ENCODE measurements around the gene PLCD1. TPM values are rescaled to one million over a fixed set of nuclear protein-coding genes. Genes with fewer than 3 reads are reported as not detected.

PLCD1 gene
- total and polyA plus RNA-seq, 5 donors from 2014 or later: 26.2 to 47.5 (median 29.7) TPM

DNA sequence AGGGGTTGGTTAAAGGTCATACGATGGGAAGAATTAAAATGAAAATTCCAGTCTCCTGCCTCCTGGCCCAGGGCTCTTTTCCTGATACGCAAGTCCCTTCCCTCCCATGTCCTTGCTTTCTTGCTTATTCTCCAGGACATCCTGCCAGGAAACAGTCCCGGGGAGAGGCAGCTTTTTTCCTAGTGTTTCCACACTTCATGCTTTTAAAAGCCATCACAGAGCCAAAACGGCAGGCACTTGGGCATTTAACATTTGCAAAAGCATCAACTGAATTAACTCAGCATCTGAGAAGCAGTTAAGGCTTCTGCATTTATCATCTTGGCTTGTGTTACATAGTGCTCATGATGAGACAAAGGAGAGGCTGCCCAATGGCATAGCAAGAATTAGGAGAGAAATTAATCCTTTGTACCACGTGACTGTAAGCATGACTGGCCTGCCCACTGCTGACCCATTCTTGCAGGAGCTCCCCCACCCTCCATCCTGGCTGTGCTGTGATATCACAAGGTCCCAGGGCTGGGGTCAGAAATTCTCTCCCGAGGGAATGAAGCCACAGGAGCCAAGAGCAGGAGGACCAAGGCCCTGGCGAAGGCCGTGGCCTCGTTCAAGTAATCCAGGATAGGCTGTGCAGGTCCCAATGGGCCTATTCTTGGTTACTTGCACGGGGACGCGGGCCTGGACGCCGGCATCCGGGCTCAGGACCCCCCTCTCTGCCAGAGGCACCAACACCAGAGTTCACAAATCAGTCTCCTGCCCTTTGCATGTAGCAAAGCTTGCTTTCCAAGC is 60.4 kb downstream of the PLCD1 start:
- Histone ChIP-seq H3K27ac (ENCODE audit: insufficient read depth, low read length, poor library complexity, severe bottlenecking) (no peak overlapping the region), H3K27me3 (ENCODE audit: control insufficient read depth, insufficient read depth, low read length) (no peaks in the 10 kb centered on the region), H3K36me3 (ENCODE audit: control insufficient read depth, insufficient read depth, low read length) (no peaks in the 10 kb centered on the region), H3K4me1 (ENCODE audit: control insufficient read depth, insufficient read depth, low read length, poor library complexity, severe bottlenecking) (no peaks in the 10 kb centered on the region), H3K4me3 (ENCODE audit: low read depth, low read length) (no peak overlapping the region), H3K9me3 (ENCODE audit: control insufficient read depth in 2 of 2, low read length in 2 of 2) (no peaks in the 10 kb centered on the region)
- Mint-ChIP-seq H3K27me3 (peaks cover 13% of the 10 kb centered on the region), H3K36me3 (no peaks in the 10 kb centered on the region), H3K9me3 (peaks cover 0 to 1% (median 0%) of the 10 kb centered on the region in 7 donors), H3K4me3 (no peak overlapping the region), H3K27ac (no peak overlapping the region), H3K4me1 (no peaks in the 10 kb centered on the region)
- DNase-seq: no peak
- no peak for ATAC-seq (ENCODE audit: low read depth in 2 of 2)

GRCh38 chr3:37968199-37968598 is 61.2 kb downstream of the PLCD1 start:
- Histone ChIP-seq H3K4me1 (ENCODE audit: control insufficient read depth, insufficient read depth, low read length, poor library complexity, severe bottlenecking) (no peaks in the 10 kb centered on the region), H3K36me3 (ENCODE audit: control insufficient read depth, insufficient read depth, low read length) (no peaks in the 10 kb centered on the region), H3K27me3 (ENCODE audit: control insufficient read depth, insufficient read depth, low read length) (no peaks in the 10 kb centered on the region), H3K9me3 (ENCODE audit: control insufficient read depth in 2 of 2, low read length in 2 of 2) (no peaks in the 10 kb centered on the region), H3K27ac (ENCODE audit: insufficient read depth, low read length, poor library complexity, severe bottlenecking) (no peak overlapping the region), H3K4me3 (ENCODE audit: low read depth, low read length) (no peak overlapping the region)
- Mint-ChIP-seq H3K4me1 (peaks cover 0 to 1% (median 0%) of the 10 kb centered on the region in 4 donors), H3K27ac (no peak overlapping the region), H3K4me3 (no peak overlapping the region), H3K36me3 (no peaks in the 10 kb centered on the region), H3K27me3 (peaks cover 13% of the 10 kb centered on the region), H3K9me3 (peaks cover 0 to 1% (median 0%) of the 10 kb centered on the region in 7 donors)
- DNase-seq: no peak
- ATAC-seq (ENCODE audit: low read depth in 2 of 2): no peak

GRCh38 chr3:37967260-37967881 is 62.1 kb downstream of the PLCD1 start:
- DNase-seq: peak; percentile 19 to 60 (median 38)
- no peak overlapping the region for H3K4me3 ChIP-seq (ENCODE audit: low read depth, low read length)
- Mint-ChIP-seq H3K4me1 (peaks cover 0 to 5% (median 0%) of the 10 kb centered on the region in 4 donors), H3K27me3 (peaks cover 13% of the 10 kb centered on the region), H3K9me3 (peaks cover 0 to 1% (median 0%) of the 10 kb centered on the region in 7 donors), H3K36me3 (no peaks in the 10 kb centered on the region), H3K4me3 (no peak overlapping the region), H3K27ac (no peak overlapping the region)
- H3K36me3 ChIP-seq (ENCODE audit: control insufficient read depth, insufficient read depth, low read length): no peaks in the 10 kb centered on the region
- H3K27ac ChIP-seq (ENCODE audit: insufficient read depth, low read length, poor library complexity, severe bottlenecking): no peak overlapping the region
- ATAC-seq (ENCODE audit: low read depth in 2 of 2): peak; percentile 53 to 54
- H3K9me3 ChIP-seq (ENCODE audit: control insufficient read depth in 2 of 2, low read length in 2 of 2): no peaks in the 10 kb centered on the region
- H3K4me1 ChIP-seq (ENCODE audit: control insufficient read depth, insufficient read depth, low read length, poor library complexity, severe bottlenecking): no peaks in the 10 kb centered on the region
- H3K27me3 ChIP-seq (ENCODE audit: control insufficient read depth, insufficient read depth, low read length): no peaks in the 10 kb centered on the region

GRCh38 chr3:37964716-37965115 is 64.7 kb downstream of the PLCD1 start:
- Histone ChIP-seq H3K9me3 (ENCODE audit: control insufficient read depth in 2 of 2, low read length in 2 of 2) (no peaks in the 10 kb centered on the region), H3K27me3 (ENCODE audit: control insufficient read depth, insufficient read depth, low read length) (no peaks in the 10 kb centered on the region), H3K4me3 (ENCODE audit: low read depth, low read length) (no peak overlapping the region), H3K27ac (ENCODE audit: insufficient read depth, low read length, poor library complexity, severe bottlenecking) (no peak overlapping the region), H3K36me3 (ENCODE audit: control insufficient read depth, insufficient read depth, low read length) (no peaks in the 10 kb centered on the region), H3K4me1 (ENCODE audit: control insufficient read depth, insufficient read depth, low read length, poor library complexity, severe bottlenecking) (no peaks in the 10 kb centered on the region)
- peaks cover 13% of the 10 kb centered on the region for H3K27me3 Mint-ChIP-seq
- no peak overlapping the region for H3K27ac Mint-ChIP-seq
- H3K4me3 Mint-ChIP-seq: no peak overlapping the region
- DNase-seq (no peak), ATAC-seq (ENCODE audit: low read depth in 2 of 2) (no peak)
- no peaks in the 10 kb centered on the region for H3K9me3 Mint-ChIP-seq
- no peaks in the 10 kb centered on the region for H3K36me3 Mint-ChIP-seq
- peaks cover 0 to 5% (median 0%) of the 10 kb centered on the region in 4 donors for H3K4me1 Mint-ChIP-seq

- H3K27me3 ChIP-seq (ENCODE audit: control insufficient read depth, insufficient read depth, low read length): no peaks in the 10 kb centered on the region
- DNase-seq: no peak
- no peaks in the 10 kb centered on the region for H3K9me3 ChIP-seq (ENCODE audit: control insufficient read depth in 2 of 2, low read length in 2 of 2)
- Mint-ChIP-seq H3K27ac (no peak overlapping the region), H3K4me3 (no peak overlapping the region), H3K36me3 (no peaks in the 10 kb centered on the region), H3K4me1 (peaks cover 0 to 5% (median 0%) of the 10 kb centered on the region in 4 donors), H3K27me3 (peaks cover 13% of the 10 kb centered on the region), H3K9me3 (no peaks in the 10 kb centered on the region)
- H3K36me3 ChIP-seq (ENCODE audit: control insufficient read depth, insufficient read depth, low read length): no peaks in the 10 kb centered on the region
- H3K4me3 ChIP-seq (ENCODE audit: low read depth, low read length): no peak overlapping the region
- no peaks in the 10 kb centered on the region for H3K4me1 ChIP-seq (ENCODE audit: control insufficient read depth, insufficient read depth, low read length, poor library complexity, severe bottlenecking)
- no peak overlapping the region for H3K27ac ChIP-seq (ENCODE audit: insufficient read depth, low read length, poor library complexity, severe bottlenecking)
- ATAC-seq (ENCODE audit: low read depth in 2 of 2): no peak
Observed at GRCh38 chr3:37964146-37964545, 65.3 kb downstream of the PLCD1 start.

- H3K4me1 ChIP-seq (ENCODE audit: control insufficient read depth, insufficient read depth, low read length, poor library complexity, severe bottlenecking): no peaks in the 10 kb centered on the region
- ATAC-seq (ENCODE audit: low read depth in 2 of 2) (no peak), DNase-seq (no peak)
- H3K27ac Mint-ChIP-seq: no peak overlapping the region
- no peaks in the 10 kb centered on the region for H3K36me3 ChIP-seq (ENCODE audit: control insufficient read depth, insufficient read depth, low read length)
- peaks cover 0 to 5% (median 0%) of the 10 kb centered on the region in 4 donors for H3K4me1 Mint-ChIP-seq
- H3K27me3 Mint-ChIP-seq: peaks cover 13% of the 10 kb centered on the region
- no peak overlapping the region for H3K27ac ChIP-seq (ENCODE audit: insufficient read depth, low read length, poor library complexity, severe bottlenecking)
- no peaks in the 10 kb centered on the region for H3K27me3 ChIP-seq (ENCODE audit: control insufficient read depth, insufficient read depth, low read length)
- no peak overlapping the region for H3K4me3 Mint-ChIP-seq
- no peaks in the 10 kb centered on the region for H3K9me3 ChIP-seq (ENCODE audit: control insufficient read depth in 2 of 2, low read length in 2 of 2)
- H3K36me3 Mint-ChIP-seq: no peaks in the 10 kb centered on the region
- no peak overlapping the region for H3K4me3 ChIP-seq (ENCODE audit: low read depth, low read length)
- H3K9me3 Mint-ChIP-seq: no peaks in the 10 kb centered on the region
Observed at GRCh38 chr3:37963635-37964034, 65.8 kb downstream of the PLCD1 start.

DNA sequence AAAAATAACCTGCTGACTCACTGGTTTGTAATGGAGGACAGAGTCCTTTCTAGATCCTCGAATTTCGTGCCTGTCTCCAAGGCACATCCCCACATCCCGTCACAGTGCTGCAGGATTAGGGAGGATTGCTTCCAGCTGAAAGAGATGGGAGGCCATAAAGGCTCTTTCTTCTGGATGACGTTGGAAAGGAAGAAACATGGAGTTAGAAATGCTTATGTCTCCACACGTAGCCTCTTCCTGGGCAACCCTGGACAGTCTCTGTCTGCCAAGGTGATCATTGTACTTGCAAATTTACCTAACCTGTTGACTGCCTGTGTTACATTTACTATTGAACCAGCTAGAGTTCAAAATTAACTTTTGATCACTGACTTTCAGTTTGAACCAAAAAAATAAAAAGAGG is 66.4 kb downstream of the PLCD1 start:
- Mint-ChIP-seq H3K4me3 (no peak overlapping the region), H3K27ac (no peak overlapping the region), H3K9me3 (no peaks in the 10 kb centered on the region), H3K36me3 (no peaks in the 10 kb centered on the region), H3K4me1 (peaks cover 0 to 5% (median under 1%) of the 10 kb centered on the region in 4 donors), H3K27me3 (peaks cover 13% of the 10 kb centered on the region)
- no peak for ATAC-seq (ENCODE audit: low read depth in 2 of 2)
- H3K9me3 ChIP-seq (ENCODE audit: control insufficient read depth in 2 of 2, low read length in 2 of 2): no peaks in the 10 kb centered on the region
- H3K27ac ChIP-seq (ENCODE audit: insufficient read depth, low read length, poor library complexity, severe bottlenecking): no peak overlapping the region
- no peaks in the 10 kb centered on the region for H3K36me3 ChIP-seq (ENCODE audit: control insufficient read depth, insufficient read depth, low read length)
- H3K4me3 ChIP-seq (ENCODE audit: low read depth, low read length): no peak overlapping the region
- H3K27me3 ChIP-seq (ENCODE audit: control insufficient read depth, insufficient read depth, low read length): no peaks in the 10 kb centered on the region
- no peak for DNase-seq
- no peaks in the 10 kb centered on the region for H3K4me1 ChIP-seq (ENCODE audit: control insufficient read depth, insufficient read depth, low read length, poor library complexity, severe bottlenecking)
